HG03342 (cell line): ENCODE measurements around the gene KLHL6.

Source experiments
- ATAC-seq: cut with Tn5 transposase; IDR thresholded peaks from one replicate; pipeline ENCODE4 v1.9.1; 2021; ENCODE audit warnings: mild to moderate bottlenecking, moderate library complexity; ENCODE audit not compliant: unreplicated experiment

Gene KLHL6

DNA sequence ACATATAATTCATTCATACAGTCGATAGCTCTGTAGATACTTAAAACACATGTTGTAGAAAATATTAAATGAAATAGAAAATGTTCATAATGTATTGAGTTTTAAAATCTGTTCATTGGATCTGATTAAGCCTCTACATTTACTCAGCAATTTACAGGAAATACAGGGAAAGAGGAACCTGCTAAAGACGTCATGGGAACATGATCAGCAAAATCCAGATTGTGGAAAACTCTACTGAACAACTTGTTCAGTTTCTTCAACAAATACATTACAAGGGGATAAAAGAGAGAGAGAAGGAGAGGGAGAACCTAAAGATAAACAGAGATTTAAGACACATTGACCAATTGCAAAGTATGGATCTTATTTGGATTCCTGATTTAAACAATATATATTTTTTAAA, 46.7 kb downstream of the KLHL6 start:
- no peak for ATAC-seq

DNA sequence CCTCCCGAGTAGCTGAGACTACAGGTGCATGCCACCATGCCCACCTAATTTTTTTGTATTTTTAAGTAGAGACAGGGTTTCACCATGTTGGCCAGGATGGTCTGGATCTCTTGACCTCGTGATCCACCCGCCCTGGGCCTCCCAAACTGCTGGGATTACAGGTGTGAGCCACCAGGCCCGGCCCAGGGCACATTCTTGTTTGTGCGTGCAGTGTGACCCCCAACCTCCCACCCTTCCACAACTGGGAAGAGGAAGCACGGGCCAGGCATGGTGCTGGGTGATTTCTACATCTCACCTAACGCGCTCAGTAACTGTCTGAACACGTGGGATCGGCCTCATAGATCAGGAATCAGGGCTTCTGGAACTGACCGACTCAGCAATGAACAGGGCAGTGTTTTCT, 48.0 kb downstream of the KLHL6 start:
- ATAC-seq: no peak

DNA sequence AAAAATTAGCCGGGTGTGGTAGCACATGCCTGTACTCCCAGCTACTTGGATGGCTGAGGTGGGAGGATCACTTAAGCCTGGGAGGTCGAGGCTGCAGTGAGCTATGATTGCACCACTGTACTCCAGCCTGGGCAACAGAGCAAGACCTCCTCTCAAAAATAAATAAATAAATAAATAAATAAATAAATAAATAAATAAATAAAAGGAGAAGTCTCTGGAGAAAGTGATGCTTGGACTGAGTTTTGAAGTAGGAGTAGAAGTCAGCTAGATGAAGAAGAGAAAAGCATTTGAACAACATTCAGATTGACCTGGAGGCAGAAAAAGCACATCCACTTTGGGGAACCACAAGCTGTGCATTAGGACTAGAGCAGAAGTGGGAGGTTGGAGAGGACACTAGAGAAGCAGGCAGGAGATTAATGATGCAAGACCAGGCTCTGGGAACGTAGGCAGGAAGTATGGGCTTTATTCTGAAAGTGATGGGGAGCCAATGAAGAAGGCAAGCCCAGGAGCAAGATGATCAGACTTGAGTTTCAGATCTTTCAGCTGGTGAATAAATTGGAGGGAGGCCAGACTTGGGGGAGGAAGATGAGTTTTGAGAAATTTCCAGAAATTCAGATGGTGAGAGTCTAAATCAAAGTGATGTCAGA, 48.7 kb downstream of the KLHL6 start:
- ATAC-seq: no peak

DNA sequence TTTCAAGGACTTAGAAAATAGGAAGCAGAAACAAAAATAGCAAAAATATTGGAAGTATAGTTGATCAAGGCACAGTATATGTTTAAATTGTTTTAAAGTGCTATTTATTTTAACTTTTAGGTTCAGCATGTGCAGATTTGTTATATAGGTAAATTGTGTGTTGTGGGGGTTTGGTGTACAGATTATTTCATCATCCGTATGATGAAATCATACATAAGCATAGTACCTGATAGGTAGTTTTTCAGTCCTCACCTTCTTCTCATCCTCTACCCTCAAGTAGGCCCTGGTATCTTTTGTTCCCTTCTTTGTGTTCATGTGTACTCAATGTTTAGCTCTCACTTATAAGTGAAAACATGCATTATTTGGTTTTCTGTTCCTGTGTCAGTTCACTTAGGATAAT, 50.9 kb downstream of the KLHL6 start:
- ATAC-seq: no peak

DNA sequence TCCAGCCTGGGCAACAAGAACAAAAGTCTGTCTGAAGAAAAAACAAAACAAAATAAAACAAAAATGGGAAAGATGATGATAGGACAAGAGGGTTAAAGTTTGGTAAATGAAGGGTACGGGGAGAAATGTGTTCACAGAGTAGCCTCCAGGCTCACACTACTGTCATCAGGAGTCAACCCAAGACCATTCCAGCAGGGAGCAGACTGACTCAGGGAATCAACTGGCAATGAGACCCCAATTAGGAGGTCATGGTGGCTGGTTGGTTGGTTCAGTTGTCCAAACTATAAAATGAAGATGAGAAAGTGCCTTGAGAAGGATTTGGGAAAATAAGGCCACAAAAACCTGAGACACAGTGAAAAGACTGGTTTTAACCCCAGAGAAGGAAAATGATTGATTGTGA, 51.8 kb downstream of the KLHL6 start:
- no peak for ATAC-seq

DNA sequence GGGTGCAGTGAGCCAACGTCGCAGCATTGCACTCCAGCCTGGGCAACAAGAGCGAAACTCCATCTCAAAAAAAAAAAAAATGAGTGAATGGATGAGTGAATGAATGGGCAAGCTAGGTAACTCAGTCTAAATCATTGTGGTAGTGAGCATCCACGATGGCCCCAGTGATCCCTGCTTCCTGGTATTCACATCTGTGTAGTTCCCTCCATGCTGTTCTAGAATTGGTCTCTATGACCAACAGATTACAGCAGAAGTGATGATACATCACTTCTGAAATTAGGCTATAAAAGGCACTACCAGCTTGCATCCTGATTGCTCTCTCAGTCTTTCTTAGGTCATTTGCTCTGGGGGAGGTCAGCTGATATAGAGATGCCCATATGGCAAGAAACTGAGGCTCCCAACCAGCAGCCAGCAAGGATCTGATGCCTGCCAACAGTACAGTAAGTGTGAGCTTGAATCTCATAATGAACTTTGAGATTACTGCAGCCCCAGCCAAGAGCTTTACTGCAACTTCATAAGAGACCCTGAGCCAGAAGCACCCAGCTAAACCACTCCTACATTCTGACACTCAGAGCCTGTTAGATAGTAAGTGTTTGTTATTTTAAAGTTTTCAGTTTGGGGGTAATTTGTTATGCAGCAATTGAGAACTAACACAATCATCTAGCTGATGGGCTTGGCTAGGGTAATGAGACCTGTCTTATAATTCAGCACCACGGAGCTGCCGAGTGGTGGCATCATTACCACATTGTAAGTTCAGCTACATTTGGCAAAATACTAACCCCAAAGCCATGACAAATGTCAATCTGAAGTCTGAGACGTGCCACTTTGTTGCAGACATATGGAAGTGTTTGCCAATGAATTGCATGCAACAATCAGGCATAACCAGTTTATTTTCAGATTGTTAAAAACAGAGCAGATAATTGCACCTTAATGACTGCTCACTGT, 53.0 kb downstream of the KLHL6 start:
- ATAC-seq: no peak

DNA sequence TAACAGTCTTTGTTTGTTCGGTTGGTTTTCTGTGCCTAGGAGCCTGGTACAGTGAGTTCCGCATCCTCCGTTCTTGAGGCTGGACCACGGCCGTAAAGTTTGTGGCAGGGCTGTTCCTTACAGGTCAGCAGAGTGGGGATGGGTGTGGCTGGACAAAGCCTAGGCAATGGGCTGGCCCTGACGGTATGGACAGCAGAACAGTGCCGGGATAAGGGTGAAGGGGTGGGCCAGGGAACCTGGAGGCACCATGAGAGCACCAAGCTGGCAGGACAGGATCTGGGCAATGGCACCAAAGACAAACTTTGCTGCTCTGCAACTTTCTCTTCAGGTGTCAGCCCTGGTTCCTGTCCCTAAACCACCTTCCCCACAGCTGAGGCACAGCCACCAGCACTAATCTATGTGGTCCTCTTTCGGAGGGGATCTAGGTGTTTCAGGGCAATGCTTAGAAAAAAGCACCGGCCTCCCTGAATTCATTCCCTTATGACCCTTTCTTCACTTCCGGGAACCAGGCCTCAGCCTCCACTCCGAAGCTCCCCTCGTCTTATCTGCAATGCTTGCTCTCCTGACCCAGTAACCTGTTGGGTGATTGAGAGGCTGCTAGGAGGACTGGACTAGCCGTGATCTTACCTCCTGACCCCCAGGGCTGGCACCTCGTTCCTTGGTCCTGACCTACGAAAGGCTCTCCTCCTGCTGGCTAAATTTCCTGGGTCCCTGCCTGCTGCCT, 54.4 kb downstream of the KLHL6 start:
- no peak for ATAC-seq

DNA sequence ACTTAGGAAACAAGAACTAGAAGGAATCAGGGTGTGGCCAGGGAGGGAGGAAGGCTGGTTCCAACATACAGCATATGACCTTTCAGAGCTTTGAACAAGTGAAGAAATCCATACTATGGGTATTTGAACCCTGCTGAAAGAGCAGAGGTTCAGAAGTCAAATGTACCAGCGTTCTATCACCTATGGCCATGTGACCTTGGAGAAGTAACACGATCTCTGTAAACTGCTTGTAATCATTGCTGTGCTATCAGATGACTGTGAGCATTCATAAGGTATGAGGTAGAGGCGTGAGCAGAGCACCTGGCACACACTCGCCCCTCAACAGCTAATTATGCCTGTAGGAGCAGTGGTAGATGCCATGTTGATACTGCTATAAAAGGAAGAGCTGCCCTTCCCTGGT, 55.2 kb downstream of the KLHL6 start:
- no peak for ATAC-seq

DNA sequence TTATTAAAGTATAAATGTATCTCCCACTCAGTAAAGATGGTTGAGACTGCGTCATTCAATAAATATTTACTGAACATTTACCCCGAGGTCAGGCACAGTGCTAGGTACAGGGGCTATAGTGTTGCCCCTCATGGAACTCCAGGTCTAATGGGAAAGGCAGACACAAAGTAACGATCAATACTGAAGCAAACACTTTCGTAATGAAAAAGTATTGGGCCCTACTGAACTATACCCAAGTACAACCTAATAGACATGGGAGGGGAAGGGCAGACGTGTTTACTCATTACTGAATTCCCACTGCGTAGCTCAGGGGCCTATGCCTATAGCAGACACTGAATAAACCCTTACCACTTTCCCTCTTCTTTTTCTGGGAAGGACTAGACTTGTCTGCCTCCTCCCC, 56.9 kb downstream of the KLHL6 start:
- no peak for ATAC-seq

DNA sequence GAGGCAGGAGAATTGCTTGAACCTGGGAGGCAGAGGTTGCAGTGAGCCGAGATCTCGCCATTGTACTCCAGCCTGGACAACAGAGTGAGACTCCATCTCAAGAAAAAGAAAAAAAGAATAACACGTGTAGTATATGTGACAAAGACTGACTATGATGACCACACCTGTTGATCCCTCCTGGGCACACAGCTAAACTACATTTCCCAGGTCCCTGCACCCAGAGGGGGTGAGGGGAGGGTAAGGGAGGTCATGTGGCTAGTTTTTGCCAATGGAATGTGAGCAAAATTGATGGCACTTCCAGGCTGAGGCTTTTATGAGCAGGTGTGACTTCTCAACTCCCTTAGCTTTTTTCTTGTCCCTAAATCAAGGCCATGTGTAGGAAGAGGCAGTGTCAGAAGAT, 58.2 kb downstream of the KLHL6 start:
- ATAC-seq: no peak

DNA sequence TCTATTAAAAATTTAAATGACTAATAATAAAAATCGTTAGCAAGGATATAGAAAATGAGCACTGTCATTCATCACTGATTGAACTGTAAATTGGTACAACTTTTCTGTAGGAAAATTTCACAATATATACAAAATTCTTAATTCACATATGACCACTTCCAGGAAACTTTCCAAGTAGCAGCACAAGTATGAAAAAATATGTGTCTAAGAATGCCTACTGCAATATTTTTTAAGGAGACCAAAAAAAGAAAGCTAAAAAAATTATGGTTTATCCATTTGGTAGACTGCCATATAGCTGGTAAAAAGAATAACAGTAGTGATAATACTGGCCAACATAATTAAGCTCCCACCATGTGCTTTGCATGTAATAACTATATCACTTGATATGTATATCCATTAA, 59.2 kb downstream of the KLHL6 start:
- no peak for ATAC-seq

DNA sequence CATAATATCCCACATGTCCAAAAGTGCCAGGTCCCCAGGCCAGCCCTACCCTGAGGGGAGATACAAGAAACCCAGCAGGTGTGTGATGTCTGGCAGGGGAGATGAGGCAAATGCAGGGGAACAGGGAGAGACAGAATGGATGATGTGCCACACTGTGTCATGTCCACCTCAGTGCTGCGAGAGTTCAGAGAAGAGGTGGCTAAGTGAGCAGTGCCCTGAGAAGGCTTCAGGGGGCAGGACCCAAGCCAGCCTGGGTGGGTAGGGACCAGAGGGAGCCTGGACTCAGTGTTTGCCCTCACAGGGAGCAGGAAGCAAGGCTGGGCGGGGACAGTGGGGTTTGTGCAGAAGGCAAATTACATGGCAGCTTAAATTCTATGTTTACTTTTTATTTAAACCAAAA, 61.2 kb downstream of the KLHL6 start:
- no peak for ATAC-seq

DNA sequence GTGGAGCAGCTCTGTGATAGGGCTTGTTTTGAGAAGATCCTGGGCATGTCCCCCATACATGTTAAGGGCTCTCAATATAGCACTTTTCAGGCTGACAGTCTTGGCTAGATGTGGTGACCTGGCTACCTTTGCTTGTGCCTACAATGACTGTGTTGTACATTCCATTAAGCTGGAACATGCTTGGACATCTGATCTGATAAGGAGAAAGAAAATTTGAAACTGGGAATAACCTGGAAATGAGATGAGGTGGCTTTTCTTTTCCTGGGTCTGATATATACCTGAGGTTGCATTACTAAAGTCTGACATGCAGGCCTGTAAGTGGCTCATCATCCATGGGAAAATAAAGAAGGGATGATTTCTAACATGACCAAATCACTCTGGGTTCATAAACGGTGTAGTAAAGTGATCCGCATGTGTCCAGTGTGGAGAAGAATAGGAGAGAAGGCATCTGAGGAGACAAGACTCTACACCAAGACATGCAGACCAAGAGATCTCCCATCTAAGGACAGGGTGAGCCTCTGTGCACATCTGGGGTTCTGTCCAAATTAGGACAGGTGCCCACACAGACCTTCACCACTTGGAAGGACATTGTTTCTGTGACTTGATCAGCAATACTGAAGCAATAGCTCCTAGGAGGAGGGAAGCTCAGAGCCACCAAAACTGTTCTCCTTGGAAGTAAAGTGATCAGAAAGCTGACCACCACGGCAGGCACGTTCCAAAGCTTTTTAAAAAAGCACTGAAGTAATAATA, 62.0 kb downstream of the KLHL6 start:
- ATAC-seq: no peak

DNA sequence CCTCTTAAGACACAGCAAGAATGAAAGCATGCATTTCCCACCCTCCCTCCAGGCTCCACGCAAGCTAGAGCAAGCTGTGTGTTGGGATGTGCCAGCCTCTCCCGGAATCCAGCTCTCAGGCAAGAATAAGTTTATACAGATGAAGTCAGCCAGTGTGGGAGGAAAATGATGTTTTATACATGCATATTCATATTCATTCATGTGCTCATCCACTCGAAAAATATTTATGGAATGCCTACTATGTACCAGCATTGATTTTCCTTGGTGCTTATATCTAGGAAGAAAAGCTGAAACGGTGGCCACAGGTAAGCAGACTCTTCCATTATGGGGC, 62.7 kb downstream of the KLHL6 start:
- ATAC-seq: no peak

DNA sequence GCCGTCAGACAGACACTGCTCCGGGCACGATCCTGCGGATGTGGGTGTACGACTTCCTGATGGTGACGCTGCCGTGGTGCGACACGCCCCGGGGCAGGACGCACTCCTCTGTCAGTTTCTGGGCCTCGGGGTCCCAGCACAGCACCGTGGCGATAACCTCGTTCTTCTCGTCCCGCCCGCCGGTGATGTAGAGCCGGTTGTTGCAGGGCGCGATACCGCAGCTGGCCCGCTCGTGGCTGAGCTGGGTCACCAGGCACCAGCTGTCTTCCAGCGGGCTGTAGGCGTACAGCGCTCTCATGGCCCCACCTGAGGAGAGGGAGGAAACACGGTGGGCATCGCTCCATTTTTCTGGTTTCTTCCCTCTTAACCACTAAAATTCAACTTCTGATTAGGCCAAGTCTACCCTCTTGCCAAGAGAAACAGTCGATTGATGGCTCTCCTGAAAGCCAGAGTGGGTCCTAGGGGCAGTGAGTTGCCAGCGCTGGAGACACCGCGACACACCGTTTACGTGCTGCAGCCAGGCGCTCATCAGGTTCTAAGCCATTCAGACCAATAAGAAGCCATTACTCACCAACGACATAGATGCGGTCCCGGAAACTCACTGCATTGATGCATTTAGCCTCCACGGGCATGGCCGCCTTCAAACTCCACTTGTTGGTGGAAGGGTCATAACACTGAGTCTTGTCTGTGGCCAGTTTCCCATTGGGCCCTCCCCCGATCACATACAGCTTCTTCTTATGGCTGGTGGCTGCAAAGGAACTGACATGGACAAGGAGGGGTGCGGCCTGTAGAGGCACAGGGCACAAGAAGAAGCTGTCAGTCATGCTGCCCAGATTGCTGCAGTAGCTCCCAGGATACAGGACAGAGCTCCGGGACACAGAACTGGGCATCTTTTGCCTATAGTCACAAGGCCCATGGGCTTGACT, 63.3 kb downstream of the KLHL6 start:
- ATAC-seq: no peak

DNA sequence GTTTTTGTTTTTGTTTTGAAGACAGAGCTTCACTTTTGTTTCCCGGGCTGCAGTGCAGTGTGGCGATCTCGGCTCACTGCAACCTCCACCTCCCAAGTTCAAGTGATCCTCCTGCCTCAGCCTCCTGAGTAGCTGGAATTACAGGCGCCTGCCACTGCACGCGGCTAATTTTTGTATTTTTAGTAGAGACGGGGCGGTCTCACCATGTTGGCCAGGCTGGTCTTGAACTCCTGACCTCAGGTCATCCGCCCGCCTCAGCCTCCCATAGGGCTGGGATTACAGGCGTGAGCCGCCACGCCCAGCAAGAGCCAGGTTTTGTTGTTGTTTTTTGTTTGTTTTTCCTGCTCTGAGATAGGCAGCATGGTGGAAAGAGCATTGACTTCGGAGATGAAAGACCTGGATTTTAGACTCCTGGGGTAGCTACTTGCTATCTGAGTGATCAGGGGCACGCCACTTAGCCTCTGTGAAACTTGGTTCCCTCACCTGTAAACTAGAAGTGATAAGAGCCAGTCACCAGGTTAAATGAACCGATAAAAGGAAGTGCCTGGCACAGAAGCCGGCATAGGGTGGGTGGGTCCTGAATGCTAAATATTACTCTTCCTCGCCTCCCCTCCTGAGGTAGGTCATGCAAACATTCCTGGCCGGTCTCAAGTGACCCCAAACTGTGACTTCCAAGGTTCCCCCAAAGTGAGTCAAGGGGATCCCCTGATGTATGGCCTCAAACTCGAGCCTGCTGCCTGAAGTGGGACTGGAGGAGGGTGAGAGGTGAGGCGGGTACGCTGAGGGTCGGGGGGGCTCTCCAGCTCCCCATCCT, 64.2 kb downstream of the KLHL6 start:
- ATAC-seq: no peak

DNA sequence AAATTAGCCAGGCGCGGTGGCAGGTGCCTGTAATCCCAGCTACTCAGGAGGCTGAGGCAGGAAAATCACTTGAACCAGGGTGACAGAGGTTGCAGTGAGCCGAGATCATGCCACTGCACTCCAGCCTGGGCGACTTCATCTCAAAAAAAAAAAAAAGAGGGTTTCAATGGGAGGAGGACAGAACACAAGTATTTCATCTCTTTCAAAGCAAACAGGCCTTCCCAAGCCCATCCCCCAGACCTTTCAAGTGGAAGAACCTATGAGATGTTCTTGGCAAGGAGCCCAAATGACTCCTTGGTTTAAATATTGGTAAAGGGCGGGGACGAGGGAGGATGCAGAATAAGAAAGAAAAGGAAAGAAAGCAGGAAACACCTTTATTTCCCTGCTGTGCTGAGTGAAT, 64.9 kb downstream of the KLHL6 start:
- ATAC-seq: no peak

DNA sequence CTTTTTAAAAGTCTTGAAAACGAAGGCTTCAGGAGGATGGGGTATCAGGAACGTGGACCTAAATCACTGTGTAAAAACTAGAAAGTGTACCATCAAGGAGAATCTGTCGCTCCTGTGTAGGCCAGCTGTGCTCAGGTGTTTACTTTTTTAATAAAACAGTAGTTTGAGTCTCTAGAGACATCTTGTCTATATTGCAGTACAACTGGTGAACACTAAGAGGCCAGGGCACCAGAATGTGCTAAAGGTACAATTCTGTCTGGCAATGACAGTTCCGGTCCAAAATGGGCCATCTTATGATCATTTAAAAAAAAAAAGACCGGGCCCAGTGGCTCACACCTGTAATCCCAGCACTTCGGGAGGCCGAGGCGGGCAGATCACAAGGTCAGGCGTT, 65.3 kb downstream of the KLHL6 start:
- ATAC-seq: no peak

DNA sequence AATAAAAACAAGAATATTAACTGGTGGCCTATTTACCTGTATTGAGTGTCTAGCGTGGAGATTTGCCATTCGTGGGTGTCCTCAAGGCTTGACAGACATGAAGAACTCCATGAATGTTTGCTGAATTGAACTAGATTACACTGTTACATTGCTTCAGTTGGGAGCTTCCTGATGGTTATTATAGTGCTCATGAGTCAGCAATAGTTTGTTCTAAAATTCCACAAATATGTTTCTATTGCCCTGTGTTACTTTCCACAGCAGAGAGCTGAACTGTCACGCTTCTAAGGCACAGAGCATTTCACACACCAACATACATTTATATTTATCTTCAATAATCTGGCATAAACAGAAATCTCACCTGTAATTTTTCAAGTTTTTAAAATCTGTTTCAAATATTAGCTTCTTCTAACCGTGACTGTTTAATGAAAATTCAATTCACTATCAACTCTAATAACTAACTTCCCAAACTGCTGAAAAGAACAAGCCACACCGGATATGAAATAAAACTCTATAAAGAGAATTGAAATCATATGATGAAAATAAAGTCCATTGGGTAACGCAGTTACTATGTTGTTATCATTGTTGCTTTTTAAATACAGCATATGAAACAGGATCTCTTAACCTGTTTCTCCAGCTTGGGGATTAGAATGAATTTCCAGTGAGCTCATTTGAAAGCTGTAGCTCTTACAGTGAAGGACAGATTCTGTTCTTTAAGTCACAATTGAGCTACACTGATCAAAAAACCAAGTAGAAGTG, 65.9 kb downstream of the KLHL6 start:
- ATAC-seq: no peak
